Heart right ventricle (tissue), 16 donors: ENCODE measurements around the gene ZBTB7C. TPM values are rescaled to one million over a fixed set of nuclear protein-coding genes. Genes with fewer than 3 reads are reported as not detected.

ENCODE experiments used
- ATAC-seq, 8 donors: fragments of 200-7000 bp; cut with Tn5 transposase; one replicate each; pipeline ENCODE4 v1.9.1; 2020; ENCODE audit warnings: mild to moderate bottlenecking in 8 of 8, moderate library complexity in 8 of 8, moderate number of reproducible peaks in 1 of 8
- DNase-seq, 2 donors: peaks; one replicate each; pipeline ENCODE4 v3.0.0-alpha.2; 2020
- H3K27ac ChIP-seq, 10 donors: fragments of 200-600 bp; sonication (generic) in 2 of 10; one replicate each; pipeline versions ENCODE4 v1.5.0 to v1.8.0; 2020 to 2022; ENCODE audit warnings: mild to moderate bottlenecking in 3 of 10
- H3K27me3 ChIP-seq, 7 donors: fragments of 200-600 bp; one replicate each; pipeline ENCODE4 v1.8.0; 2021 to 2022; ENCODE audit warnings: mild to moderate bottlenecking in 2 of 7
- H3K36me3 ChIP-seq, 9 donors: fragments of 200-600 bp; sonication (generic) in 1 of 9; one replicate each; pipeline versions ENCODE4 v1.5.0 to v1.8.0; 2020 to 2022; ENCODE audit warnings: mild to moderate bottlenecking in 2 of 9
- H3K4me1 ChIP-seq, 9 donors: fragments of 200-600 bp; sonication (generic) in 1 of 9; one replicate each; pipeline versions ENCODE4 v1.5.0 to v1.8.0; 2020 to 2022; ENCODE audit warnings: mild to moderate bottlenecking in 4 of 9
- H3K4me3 ChIP-seq, 10 donors: fragments of 200-600 bp; sonication (generic) in 2 of 10; one replicate each; pipeline versions ENCODE4 v1.5.0 to v1.8.0; 2020 to 2022; ENCODE audit warnings: mild to moderate bottlenecking in 7 of 10, moderate library complexity in 2 of 10
- H3K9me3 ChIP-seq, 11 donors: fragments of 200-600 bp in 10 of 11; sonication (generic) in 2 of 11; one replicate each; pipeline versions ENCODE4 v1.5.0 to v1.8.0; 2013 to 2022; ENCODE audit warnings: mild to moderate bottlenecking in 2 of 11, control low read depth in 1 of 11, moderate library complexity in 1 of 11
- WGBS, 2 donors: extraction: QIAGEN DNeasy Blood & Tissue Kit; methylation state at CpG; one replicate each; pipeline ENCODE4 v1.1.7; 2013; ENCODE audit warnings: inconsistent platforms in 1 of 2; 5-methylcytosine and 5-hydroxymethylcytosine counted together
- intact Hi-C, 10 donors: fragments of 100-400 bp; cut with DNase I; formaldehyde crosslinking; loops; one replicate each; pipeline versions ENCODE4 v1.11.1 to v1.14.2; 2022
- polyA plus RNA-seq, 2 donors: library from polyadenylated mRNA; stranded (reverse); fragments of 200-250 nt; gene quantifications; one replicate each; pipeline ENCODE4 v1.2.3, GENCODE V29; 2013
- total RNA-seq, 10 donors: library from RNA; stranded (reverse); fragmentation: NEBNext Ultra II Directional in 3 of 10; extraction: Animal tissue kit (Norgen Biotek cat#: 25700) in 3 of 10; gene quantifications; one replicate each; pipeline versions ENCODE4 v1.2.1 to v1.2.4, GENCODE V29; 2021 to 2023
- TF ChIP-seq, protein P1 (sequence below), 9 donors: fragments of 200-600 bp; sonication (generic) in 2 of 9; IDR thresholded peaks; one replicate each; pipeline versions ENCODE4 v1.5.0 to v1.8.0; 2021 to 2022; ENCODE audit warnings: antibody characterized with exemption in 9 of 9, mild to moderate bottlenecking in 5 of 9, moderate library complexity in 1 of 9
- donor health status: Arrhythmogenic right ventricular cardiomyopathy.
- donor health status: ischemic (EF 13 %, LVEDD 7.1; RV severe dilation, severe dysfunction).
- donor health status: healthy with polysubstance abuse.
- donor health status: DM: no; HTN: yes; CAD: no.
- donor health status: DM: no; HTN: no; CAD: no.
- donor health status: ischemic (EF 25% LVEDD 6.9; RV normal size, moderate dysfunction).
- donor health status: ischemic (EF 25% LVEDD 5.7; RV mildly dilated, moderate dysfunction).
- donor health status: healthy.
- donor health status: DM: yes; HTN: yes; CAD: no.
- donor health status: Ischemic cardiomyopathy.
- donor health status: ischemic (EF 35%, LVEDD 5.7; RV mildly dilated, moderate dysfunction).
- donor health status: nonischemic (EF 11% LVEDD 7.7; RV severe dilation, severe dysfunction).
- donor health status: DM: yes; HTN: yes; CAD: no.
- donor health status: PGD.
- donor health status: ischemic (EF 29% LVEDD 5.4; RV normal size, mild dysfunction).
- donor health status: nonischemic (EF 23%, LVEDD 6.1; RV moderate dilation, normal function).

The ZBTB7C gene
- total and polyA plus RNA-seq, 12 donors, result 0.49 to 6.3 (median 1.5) TPM

DNA sequence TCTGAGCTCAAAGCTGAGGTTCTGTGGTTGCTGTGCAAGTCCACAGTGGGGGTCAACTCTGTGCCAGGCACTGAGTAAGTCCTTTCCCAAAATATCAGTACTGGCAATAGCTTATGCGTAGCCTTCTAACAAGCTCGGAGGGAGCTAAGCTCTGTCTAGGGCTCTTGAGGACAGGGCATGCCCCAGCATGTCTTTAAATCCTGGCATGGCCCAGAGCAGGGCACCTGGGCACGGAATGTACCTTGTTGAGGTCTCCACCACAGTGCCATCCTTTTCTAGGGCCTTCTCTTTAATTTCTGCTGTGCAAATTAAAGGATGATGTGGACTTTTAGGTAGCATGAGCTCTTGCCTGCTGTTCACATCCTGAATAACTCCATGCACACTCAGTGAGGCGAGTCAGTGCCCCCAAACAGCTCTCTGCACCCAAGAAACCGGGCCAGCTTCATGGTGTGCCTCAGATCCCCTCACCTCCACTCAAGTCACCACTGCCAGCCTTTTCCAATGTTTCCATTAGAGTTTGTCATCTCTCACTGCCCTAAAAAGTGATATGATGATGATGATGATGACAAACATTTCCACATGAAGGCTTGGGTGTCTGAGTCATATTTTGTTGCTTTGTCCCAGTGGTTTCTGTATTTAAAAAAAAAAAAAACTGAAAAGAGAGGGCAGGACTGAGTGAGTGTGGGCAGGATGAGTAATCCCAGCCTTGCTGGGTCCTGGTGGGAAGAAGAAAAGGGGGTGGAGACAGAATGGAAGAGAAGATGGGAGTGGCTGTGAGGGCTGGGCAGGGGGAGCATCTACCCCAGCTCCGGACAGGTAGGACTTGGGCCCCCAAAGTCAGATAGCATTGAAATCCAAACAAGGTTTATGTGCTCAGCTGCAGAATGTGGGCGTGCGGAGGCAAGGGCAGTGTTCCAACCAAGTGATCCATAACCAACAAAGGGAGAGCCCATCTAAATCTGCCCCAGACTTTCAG, 78.9 kb downstream of the ZBTB7C start:
- TF ChIP-seq, protein P1, sequence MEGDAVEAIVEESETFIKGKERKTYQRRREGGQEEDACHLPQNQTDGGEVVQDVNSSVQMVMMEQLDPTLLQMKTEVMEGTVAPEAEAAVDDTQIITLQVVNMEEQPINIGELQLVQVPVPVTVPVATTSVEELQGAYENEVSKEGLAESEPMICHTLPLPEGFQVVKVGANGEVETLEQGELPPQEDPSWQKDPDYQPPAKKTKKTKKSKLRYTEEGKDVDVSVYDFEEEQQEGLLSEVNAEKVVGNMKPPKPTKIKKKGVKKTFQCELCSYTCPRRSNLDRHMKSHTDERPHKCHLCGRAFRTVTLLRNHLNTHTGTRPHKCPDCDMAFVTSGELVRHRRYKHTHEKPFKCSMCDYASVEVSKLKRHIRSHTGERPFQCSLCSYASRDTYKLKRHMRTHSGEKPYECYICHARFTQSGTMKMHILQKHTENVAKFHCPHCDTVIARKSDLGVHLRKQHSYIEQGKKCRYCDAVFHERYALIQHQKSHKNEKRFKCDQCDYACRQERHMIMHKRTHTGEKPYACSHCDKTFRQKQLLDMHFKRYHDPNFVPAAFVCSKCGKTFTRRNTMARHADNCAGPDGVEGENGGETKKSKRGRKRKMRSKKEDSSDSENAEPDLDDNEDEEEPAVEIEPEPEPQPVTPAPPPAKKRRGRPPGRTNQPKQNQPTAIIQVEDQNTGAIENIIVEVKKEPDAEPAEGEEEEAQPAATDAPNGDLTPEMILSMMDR (IDR thresholded peaks at IDR 0.05), result no peak
- 86 to 87% methylated on average over 8 of the region's 8 CpGs for WGBS, 2 donors
- Histone ChIP-seq H3K9me3 (no peaks in the 10 kb centered on the region), H3K27me3 (no peaks in the 10 kb centered on the region), H3K27ac (no peak overlapping the region), H3K4me1 (peaks cover 0 to 11% (median 0%) of the 10 kb centered on the region in 9 donors), H3K4me3 (no peak overlapping the region), H3K36me3 (no peaks in the 10 kb centered on the region)
- DNase-seq (no peak), ATAC-seq (no peak)
- intact Hi-C loops, result loop anchor here in 2 of 10 donors (10.0 kb wide), 2 partner anchors 84 to 114 kb away; no protein-coding TSS in a partner anchor

DNA sequence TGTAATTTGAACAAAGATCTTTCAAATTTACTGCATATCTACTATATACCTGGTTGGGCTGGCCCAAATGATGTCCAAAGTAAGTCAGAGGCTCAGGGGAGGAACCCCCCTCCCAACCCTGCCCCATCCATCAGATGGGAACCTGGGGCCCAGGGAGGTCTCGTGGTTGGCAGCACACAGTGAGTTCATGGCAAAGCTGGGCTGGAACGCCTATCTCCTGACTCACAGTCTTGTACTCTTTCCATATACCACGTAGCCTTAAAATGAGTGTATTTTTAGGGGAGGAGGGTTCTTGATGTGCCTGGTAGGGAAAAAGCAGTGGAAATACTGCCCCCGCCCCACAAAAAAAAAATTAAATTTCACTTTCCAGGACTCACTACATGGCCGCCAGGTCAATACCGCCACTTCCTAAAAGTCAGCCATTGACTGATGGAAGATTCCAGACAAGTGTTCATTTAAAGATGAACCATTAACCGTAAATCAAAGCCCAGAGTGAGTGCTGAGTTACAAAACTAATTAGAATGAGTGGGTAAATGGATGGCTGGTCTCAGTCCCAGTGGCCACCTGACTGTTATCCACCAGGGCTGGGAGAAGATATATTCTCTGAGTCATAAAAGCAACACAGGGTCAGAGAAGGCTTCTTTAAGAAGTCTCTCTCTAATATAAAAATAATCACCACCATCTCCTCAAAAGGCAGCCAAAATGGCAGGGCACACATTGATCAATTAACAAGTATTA, 80.5 kb downstream of the ZBTB7C start:
- H3K9me3 ChIP-seq, result no peaks in the 10 kb centered on the region
- H3K4me3 ChIP-seq, result no peak overlapping the region
- TF ChIP-seq, protein P1 (IDR thresholded peaks at IDR 0.05), result no peak
- H3K36me3 ChIP-seq, result no peaks in the 10 kb centered on the region
- DNase-seq (no peak), ATAC-seq (peak in 1 of 8 donors; percentile 7)
- 79 to 83% methylated on average over 7 of the region's 7 CpGs for WGBS, 2 donors
- H3K4me1 ChIP-seq, result peaks cover 0 to 11% (median 0%) of the 10 kb centered on the region in 9 donors
- intact Hi-C loops, result no loop called here
- no peaks in the 10 kb centered on the region for H3K27me3 ChIP-seq
- no peak overlapping the region for H3K27ac ChIP-seq

DNA sequence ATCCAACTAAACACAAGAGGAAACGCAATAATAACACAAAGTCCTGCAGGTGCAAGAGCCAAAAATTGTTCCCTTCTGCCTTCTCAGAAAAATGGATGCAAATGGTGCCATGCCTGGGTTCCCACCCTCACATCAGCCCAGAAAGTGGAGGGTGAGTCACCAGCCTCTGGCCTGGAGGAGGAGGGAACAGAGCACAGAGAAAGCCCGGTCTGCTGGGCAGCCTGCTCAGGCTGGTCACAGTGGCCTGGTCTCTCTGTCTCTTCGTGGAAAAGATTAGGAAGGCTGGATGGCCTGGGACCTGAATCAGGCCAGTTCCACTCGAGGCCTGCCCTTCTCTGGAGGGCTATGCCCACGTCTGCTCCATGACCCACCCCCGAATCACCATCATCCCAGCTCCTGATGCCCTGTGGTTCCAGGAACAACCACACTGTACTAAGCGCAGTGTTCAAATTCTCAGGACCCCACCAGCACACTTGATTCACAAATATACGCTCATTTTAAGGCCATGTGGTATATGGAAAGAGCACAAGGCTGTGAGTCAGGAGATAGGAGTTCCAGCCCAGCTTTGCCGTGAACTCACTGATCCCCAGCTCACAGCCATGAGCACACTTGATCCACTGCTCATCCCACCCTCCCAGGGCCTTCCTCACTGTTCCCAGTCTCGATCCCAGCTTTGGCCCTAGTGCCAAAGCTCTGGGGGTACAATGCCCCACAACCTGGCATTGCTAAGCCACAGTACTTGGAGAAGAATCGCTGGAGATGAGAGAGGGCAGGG, 82.1 kb downstream of the ZBTB7C start:
- WGBS, 2 donors, result 87% methylated on average over 11 of the region's 11 CpGs
- Histone ChIP-seq H3K9me3 (no peaks in the 10 kb centered on the region), H3K36me3 (no peaks in the 10 kb centered on the region), H3K4me1 (peaks cover 0 to 6% (median 0%) of the 10 kb centered on the region in 9 donors), H3K4me3 (no peak overlapping the region), H3K27me3 (no peaks in the 10 kb centered on the region), H3K27ac (no peak overlapping the region)
- TF ChIP-seq, protein P1 (IDR thresholded peaks at IDR 0.05), result no peak
- intact Hi-C loops, result no loop called here
- DNase-seq (no peak), ATAC-seq (peak in 1 of 8 donors; percentile 22)
